Stimulated activated CD4-positive, alpha-beta T cell treated with anti-CD3 and anti-CD28 coated beads, Interleukin-12 subunit alpha, Interleukin-12 subunit beta, amount 100 ng/mL, for 24 hours (primary cell): Measurements from ENCODE around the gene KANK4.
"Not testable (repeated sequence)": the region's sequence is repeated elsewhere in the genome, so short reads cannot be mapped to it uniquely, and the experiment has no call there.

Experiments used
- DNase-seq, 2 experiments: peaks; one replicate each; pipeline ENCODE4 v3.0.0-alpha.2; 2020; ENCODE audit warnings: low read depth in 2 of 2

KANK4 gene

DNA sequence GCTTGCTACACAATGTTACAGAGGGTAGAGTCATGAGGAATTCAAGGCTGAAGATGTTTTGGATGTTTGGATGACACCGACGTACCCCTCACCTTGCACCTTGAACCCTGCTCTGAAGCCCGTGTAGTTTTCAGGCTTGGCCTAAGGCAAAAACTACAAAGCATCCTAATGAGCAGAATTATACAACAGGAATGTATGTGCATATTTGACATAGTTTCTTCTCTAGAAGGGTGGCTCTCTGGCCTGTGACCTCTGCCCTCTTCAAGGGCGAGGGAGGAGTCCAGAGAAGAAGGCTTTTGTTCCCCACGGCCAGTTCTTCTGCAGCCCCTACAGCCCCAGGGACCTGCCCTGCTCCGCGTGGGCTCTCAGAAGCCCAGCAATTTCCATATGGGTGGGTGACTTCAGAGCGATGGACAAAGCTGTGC lies 81.3 kb downstream of the KANK4 start:
- no peak for DNase-seq

DNA sequence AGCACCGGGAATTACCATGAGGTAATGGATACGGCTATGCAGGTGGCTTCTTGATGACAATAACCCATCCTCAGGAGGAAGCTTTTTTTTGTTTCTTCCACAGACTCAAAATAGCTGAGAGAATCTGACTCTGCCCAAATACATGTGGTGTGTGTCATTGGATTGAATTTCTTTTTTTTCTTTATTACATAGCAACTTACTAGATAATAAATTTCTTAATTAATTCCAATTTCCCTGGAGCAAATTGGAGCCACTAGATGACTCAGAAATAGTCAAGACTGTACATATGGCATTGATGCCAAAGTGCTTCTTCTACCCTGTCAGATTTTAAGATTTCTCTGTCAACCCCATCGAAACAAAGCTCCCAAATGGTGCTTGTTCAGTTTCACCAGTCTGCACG lies 81.9 kb downstream of the KANK4 start:
- no peak for DNase-seq

DNA sequence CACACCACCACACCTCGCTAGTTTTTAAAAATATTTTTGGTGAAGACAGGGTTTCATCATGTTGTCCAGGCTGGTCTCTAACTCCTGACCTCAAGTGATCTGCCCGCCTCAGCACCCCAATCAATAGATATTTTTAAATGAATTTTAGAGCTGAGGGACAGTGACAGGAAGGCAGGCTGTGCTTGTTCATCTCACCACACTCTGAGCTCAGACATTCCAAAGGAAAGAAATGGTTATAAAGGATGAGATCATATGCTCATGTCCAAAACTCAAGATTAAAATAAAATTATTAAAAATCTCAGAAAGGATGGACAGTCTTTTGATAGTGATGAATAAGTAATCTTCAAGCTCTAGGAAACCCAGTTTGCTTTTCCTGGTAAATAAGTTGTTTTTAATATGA lies 83.7 kb downstream of the KANK4 start:
- DNase-seq, result no peak

DNA sequence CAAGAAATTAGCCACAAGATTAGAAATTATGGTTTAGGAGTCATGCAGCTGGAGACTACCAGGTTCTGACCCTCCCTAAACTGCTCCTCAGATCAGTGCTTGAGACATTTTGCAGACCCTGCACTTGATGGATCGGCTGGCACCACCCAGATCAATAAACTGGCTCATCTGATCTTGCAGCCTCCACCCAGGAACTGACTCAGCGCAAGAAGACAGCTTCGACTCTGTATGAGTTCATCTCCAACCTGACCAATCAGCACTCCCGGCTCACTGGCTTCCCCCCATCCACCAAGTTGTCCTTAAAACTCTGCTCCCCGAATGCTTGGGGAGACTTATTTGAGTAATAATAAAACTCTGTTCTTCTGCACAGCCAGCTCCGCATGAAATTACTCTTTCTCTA lies 84.5 kb downstream of the KANK4 start:
- no peak for DNase-seq

DNA sequence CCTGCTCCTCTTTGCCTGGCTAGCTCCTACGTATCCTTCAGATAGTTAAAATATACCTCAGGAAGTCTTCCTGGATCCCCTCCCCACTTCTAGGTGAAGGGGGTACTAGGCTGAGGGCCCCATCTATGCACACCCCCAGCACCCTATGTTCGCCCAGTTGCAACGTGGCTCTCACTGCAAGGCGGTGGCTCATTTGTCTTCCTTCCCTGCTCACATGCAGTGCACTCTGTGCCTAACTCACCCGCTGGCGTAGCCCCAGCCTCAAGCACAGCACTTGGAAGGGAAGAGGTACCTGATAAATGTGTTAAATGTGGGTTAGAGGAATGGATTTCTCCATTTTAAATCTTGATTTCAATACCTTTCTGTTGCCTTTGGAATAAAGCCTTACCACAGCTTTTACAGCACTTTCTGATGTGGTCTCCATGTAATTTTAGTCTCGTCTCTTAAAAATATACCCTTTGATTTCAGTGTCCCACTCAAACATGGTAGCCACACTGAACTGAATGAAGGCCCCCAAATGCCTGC lies 85.2 kb downstream of the KANK4 start:
- no peak for DNase-seq

DNA sequence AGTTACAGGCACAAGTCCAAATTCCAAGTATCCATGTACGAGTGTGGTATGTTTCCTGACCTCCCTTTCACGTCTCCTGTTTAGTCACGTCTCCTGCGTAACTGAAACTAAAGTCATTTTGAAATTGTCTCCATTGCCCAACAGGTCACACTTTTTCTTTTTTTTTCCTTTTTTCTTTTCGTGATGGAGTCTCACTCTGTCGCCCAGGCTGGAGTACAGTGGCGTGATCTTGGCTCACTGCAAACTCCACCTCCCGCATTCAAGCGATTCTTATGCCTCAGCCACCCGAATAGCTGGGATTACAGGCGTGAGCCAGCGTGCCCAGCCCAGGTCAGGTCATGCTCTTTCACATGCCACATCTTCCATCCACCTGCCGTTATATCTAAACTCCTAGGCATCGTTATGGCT lies 86.4 kb downstream of the KANK4 start:
- no peak for DNase-seq

DNA sequence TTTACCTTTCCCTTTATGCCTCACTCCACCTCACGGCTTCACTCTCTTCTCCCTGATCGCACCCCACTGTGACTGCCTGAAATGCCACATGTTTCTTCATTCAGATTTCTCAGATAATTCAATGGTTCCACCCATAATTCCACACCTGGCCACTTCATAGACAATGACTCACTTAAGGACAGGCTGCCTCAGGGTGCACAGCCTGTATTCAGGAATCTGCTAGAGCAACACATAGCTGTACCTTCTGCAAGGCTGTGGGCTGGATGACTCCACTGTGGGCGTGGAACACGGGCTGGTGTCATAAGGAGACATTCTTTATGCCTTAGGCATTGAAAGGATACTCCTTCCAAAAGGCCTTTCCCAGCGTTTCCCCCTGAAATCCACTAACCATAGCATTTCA lies 88.5 kb downstream of the KANK4 start:
- no peak for DNase-seq

DNA sequence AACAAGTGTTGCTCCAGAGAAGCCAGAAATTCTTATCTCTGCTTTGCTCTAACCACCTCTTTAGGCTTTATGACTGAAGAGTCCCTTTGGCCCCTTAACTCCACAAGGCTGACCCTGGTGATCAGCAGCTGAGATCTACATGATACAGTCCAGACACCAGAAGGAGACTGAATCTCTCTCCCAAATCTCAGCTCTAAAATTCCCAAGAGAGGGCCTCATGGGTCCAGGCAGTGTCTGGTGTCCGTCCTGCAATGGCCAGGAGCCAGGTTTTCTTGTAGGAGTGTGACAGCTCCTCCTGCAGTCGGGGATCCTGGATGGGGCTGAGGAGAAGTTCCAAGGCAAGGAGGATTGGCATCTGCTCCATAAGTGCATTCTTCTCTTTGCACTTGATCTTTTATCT lies 89.3 kb downstream of the KANK4 start:
- DNase-seq, result no peak

DNA sequence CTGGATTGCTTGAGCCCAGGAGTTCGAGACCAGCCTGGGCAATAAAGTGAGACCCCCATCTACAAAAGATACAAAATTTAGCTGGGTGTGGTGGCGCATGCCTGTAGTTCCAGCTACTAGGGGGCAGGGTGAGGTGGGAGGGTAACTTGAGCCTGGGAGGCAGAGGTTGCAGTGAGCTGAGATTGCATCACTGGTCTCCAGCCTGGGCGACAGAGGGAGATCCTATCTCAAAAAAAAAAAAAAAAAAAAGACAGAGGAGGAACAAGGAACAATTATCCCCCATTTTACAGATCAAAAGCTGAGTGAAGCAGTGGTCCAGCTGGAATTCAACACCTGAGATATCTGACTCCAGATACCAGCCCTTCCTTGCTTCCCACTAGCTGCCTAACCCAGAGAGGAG lies 89.8 kb downstream of the KANK4 start:
- DNase-seq, result no peak

DNA sequence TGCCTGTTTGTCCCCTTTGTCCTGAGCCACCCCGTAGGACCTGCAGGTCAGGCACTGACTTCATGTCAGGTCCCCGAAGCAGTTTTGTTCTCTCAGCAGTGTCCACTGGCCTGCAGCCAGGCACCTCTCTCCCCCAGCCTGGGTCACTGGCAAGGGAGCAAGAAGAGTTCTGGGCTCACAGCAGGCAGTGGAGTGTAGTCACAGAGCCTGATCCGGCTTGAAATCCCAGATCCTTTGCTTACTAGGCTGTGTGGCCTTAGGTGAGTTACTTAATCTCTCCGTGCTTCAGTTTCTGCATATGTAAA lies 90.4 kb downstream of the KANK4 start:
- DNase-seq, result no peak

DNA sequence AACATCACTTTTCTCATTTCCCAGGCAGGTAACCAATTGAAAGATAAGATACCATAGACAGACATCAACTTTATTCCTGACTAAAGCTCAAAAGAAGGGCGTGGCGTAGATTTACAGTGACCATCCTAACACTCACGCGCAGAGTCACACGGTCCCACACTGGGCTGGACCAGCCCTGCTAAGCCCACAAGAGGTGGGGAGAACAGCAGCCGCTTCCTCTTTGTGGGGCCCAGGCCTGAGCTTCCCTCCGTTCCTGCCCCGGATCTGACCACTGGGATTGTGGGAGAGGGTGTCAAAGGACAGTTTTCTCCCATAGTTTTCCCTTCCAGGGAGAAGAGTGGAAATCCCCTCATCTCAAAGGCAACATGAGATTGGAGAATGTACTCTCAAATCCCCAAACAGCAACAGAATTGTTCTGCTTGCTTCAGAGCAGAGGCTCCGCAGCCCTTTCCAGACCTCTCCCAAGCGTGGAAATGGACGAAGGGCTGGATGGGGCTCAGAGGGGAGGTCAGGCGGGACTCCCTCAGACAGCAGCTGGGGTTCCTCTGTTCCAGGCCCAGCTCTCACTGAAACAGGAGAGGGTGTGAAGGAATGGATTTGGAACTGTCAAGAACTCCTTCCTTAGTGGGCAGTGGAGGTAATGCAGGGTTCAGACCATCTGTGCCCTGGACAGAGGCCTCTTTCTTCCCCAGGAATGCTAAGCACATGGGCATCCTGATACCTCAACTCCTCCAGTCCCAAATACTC lies 90.9 kb downstream of the KANK4 start:
- no peak for DNase-seq

DNA sequence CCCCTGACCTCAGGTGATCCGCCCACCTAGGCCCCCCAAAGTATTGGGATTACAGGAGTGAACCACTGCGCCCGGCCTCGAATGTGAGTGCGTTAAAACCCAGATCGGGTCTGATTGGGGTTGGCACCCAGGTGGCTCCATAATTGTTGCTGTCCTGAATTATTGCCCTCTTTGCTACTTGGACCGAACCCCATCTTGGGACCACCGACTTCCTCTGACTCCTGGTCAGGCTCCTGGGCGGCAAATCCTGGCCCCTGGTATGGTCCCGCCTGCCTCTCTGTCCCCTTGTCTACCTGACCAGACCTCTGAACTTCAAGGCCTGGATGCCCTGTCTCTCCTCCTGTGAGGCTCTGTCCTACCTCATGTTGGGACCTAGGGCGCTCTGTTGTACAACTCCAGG lies 91.7 kb downstream of the KANK4 start:
- DNase-seq, result no peak

DNA sequence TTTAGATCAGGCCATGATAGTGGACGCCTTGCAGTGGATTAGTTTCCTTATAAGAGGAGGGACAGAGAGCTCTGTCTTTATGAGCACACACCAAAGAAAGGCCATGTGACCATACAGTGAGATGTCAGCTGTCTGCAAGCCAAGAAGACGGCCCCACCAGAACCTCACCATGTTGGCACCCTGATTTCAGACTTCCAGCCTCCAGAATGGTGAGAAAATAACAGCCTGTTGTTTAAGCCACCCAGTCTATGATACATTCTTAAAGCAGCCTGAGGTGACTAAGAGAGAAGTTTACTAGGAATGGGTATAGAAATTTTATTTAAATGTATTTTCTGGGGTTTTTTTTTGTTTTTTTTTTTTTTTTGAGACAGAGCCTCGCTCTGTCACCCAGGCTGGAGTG lies 95.1 kb downstream of the KANK4 start:
- DNase-seq, result no peak

DNA sequence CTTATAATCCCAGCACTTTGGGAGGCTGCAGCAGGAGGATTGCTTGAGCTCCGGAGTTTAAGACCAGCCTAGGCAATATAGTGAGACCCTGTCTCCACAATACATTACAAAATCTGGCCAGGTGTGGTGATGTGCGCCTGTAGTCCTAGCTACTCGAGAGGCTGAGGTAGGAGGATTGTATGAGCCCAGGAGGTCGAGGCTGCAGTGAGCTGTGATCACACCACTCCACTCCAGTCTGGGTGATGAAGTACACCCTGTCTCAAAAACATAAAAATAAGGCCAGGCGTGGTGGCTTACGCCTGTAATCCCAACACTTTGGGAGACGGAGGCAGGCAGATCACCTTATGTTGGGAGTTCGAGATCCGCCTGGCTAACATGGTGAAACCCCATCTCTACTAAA lies 96.9 kb downstream of the KANK4 start:
- DNase-seq, result no peak

DNA sequence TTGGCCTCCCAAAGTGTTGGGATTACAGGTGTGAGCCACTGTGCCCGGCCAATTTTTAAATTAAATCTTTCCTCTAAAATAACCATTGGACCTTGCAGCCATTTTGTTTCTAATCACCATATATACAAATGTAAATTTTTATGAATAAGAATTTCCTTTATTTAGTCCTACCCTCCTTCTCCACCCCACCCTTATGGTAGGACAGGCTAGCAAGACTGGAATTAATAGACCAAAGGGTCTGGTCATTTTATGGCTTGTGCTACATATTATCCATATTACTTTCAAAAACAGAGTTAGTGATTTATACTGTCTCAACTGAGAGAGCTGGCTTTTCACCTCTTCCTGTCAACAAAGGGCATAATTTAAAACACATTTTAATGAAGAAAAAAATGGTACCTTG lies 98.1 kb downstream of the KANK4 start:
- DNase-seq, result no peak

DNA sequence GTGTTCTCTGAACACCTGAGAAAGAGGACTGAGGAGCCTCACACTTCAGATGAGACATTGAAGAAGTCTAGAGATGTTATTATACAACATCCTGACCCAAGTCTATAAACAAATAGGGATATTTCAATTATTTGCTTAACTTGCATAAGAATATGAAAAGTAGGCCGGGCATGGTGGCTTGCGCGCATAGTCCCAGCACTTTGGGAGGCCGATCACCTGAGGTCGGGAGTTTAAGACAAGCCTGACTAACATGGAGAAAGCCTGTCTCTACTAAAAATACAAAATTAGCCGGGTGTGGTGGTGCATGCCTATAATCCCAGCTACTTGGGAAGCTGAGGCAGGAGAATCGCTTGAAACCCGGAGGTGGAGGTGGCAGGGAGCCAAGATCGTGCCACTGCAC lies 98.8 kb downstream of the KANK4 start:
- not testable (repeated sequence) for DNase-seq

DNA sequence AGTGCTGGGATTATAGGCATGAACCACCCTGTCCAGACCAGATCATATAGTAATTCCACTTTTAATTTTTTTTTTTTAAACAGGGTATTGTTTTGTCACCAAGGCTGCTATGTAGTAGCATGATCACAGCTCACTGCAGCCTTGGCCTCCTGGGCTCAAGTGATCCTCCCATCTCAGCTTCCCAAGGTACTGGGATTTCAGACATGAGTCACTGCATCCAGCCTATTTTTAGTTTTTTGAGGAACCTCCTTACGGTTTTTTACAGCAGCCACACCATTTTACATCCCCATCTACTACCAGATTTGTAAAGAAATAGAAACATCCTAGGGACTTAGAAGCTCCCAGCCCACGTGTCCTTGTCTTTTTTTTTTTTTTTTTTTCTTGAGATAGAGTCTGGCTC lies 100.6 kb downstream of the KANK4 start:
- no peak for DNase-seq

DNA sequence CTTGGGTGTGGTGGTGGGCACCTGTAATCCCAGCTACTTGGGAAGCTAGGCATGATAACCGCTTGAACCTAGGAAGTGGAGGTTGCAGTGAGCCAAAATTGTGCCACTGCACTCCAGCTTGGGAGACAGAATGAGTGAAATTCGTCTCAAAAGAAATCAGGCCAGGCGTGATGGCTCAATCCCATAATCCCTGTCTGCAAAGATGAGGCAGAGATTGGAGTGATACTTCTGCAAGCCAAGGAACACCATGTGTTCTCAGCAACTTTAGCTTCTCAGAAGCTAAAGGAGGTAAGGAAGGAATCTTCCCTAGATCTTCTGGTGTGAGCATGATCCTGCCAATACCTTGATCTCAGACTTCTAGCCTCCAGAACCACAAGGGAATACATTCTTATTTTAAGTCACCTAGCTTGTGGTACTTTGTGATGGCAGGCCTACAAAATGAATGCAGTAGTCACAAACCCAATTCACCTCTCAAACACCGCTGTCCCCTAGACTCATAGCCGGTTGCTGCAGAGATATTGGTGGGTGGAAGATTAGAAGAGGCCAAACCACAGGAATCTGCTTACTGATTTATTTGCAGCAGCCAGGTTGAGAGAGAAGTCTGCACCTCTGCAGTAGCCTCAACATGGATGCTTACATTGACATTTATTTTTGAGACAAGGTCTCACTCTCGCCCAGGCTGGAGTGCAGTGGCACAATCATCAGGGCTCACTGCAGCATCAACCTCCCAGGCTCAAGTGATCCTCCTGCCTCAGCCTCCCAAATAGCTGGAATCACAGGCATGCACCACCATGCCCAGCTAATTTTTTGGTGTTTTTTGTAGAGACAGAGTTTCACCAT lies 105.9 kb downstream of the KANK4 start:
- no peak for DNase-seq

DNA sequence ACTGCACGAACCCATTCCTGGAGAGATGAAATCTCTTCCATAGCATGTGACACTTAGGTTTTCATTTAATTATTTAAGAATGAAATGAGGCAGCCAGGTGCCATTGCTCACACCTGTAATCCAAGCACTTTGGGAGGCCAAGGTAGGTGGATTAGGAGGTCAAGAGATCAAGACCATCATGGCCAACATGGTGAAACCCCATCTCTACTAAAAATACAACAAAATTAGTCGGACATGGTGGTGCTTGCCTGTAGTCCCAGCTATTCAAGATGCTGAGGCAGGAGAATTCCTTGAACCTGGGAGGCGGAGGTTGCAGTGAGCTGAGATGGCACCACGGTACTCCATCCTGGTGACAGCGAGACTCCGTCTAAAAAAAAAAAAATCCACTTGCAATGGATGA lies 106.8 kb downstream of the KANK4 start:
- no peak for DNase-seq

DNA sequence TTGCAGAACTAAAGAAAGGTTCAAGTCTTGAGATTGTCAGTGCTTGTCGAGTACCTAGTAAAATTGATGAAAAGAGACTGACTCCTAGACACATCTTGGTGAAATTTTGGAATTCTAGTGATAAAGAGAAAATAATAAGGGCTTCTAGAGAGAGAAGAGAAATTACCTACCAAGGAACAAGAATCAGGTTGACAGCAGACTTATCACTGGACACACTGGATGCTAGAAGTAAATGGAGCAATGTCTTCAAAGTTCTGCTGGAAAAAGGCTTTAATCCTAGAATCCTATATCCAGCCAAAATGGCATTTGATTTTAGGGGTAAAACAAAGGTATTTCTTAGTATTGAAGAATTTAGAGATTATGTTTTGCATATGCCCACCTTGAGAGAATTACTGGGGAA lies 108.3 kb downstream of the KANK4 start:
- DNase-seq, result no peak

DNA sequence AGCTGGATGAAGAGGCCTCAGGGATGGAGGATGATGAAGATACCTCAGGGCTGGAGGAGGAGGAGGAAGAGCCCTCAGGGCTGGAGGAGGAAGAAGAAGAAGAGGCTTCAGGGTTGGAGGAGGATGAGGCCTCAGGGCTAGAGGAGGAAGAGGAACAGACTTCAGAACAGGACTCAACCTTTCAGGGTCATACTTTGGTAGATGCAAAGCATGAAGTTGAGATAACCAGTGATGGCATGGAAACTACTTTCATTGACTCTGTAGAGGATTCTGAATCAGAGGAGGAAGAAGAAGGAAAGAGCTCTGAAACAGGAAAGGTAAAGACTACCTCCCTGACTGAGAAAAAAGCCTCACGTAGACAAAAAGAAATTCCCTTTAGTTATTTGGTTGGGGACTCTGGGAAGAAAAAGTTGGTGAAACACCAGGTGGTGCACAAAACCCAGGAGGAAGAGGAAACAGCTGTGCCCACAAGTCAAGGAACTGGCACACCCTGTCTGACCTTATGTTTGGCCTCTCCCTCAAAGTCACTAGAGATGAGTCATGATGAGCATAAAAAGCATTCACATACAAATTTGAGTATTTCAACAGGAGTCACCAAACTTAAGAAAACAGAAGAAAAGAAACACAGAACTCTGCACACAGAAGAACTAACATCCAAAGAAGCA lies 109.2 kb downstream of the KANK4 start:
- DNase-seq, result no peak

DNA sequence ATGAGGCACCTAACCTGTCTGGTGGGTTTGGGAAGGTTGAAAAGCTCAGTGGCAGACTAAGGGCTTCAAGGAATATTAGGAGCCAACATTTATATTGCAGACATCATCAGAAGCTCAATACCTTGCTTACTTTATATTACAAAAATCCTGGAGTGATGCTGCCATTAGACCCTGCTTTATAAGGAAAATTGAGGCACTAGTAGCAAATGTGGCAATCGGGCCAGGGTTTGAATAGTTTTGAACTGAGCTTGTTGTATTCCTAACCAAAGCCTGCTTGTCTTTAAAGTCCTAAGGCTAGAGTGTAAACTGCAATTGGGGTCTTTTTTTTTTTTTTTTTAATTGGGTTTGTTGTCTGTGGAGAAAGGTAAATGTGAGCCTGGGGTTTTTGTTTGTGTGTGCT lies 110.3 kb downstream of the KANK4 start:
- no peak for DNase-seq

DNA sequence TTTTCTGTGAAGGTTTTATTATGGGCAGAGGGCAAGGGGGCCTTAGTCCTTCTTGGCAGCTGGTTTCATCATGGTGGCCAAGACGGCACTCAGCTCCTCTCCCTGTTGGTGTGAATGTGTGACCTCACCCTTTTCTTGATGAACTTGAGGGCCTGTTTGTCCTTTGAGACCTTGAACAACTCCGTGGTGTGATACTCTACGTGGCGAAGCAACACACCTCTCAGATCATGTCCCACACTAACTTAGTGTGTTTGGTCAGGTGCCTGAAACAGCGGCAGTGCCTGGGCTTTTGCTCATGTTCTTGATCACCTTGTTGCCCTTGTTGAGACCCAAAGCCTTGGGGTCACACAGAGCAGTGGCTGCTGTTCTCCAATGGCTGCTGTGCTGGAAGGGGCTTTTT lies 111.1 kb downstream of the KANK4 start:
- DNase-seq, result no peak
